Activated CD4-positive, alpha-beta T cell treated with anti-CD3 and anti-CD28 coated beads, Interleukin-2, amount 50 U/mL, for 24 hours (primary cell): ENCODE data around the gene SLFN13.
"Not testable (repeated sequence)": the region's sequence is repeated elsewhere in the genome, so short reads cannot be mapped to it uniquely, and the experiment has no call there.

Experiments
- DNase-seq, 2 donors: peaks; one replicate each; pipeline ENCODE4 v3.0.0-alpha.2; 2020; ENCODE audit warnings: low read depth in 1 of 2, low spot score in 1 of 2

Gene SLFN13

GRCh38 chr17:35433075-35433894 is 15.3 kb downstream of the SLFN13 start:
- peak in 1 of 2 donors; percentile 74 for DNase-seq

- peak; percentile 8 to 35 for DNase-seq
These were observed 16.1 kb downstream of the SLFN13 start, which contains the start of gene SLFN12 for GRCh38 chr17:35432176-35433074. SLFN12 (minus strand) TSS chr17:35432500; CDS start chr17:35423028, 9,472 bp downstream.

GRCh38 chr17:35429702-35430101 is 18.9 kb downstream of the SLFN13 start:
- DNase-seq = no peak

- DNase-seq = no peak
These were observed 20.3 kb downstream of the SLFN13 start for GRCh38 chr17:35428229-35428628.

- DNase-seq = no peak
These were observed 24.8 kb downstream of the SLFN13 start for GRCh38 chr17:35423761-35424160.

GRCh38 chr17:35421069-35421468 is 27.5 kb downstream of the SLFN13 start:
- not testable (repeated sequence) for DNase-seq

GRCh38 chr17:35416659-35417058 is 31.9 kb downstream of the SLFN13 start:
- DNase-seq = no peak

- not testable (repeated sequence) for DNase-seq
These were observed 33.9 kb downstream of the SLFN13 start for GRCh38 chr17:35414707-35415106.

GRCh38 chr17:35414247-35414646 is 34.3 kb downstream of the SLFN13 start:
- no peak for DNase-seq

- DNase-seq = no peak
These were observed 41.0 kb downstream of the SLFN13 start for GRCh38 chr17:35407531-35407930.

GRCh38 chr17:35406568-35406967 is 42.0 kb downstream of the SLFN13 start:
- DNase-seq = no peak

GRCh38 chr17:35404360-35404759 is 44.2 kb downstream of the SLFN13 start:
- no peak for DNase-seq

- DNase-seq = not testable (repeated sequence)
These were observed 54.8 kb downstream of the SLFN13 start for GRCh38 chr17:35393783-35394182.

- DNase-seq = no peak
These were observed 57.9 kb downstream of the SLFN13 start for GRCh38 chr17:35390663-35391062.

- no peak for DNase-seq
These were observed 58.4 kb downstream of the SLFN13 start for GRCh38 chr17:35390156-35390555.

- no peak for DNase-seq
These were observed 61.1 kb downstream of the SLFN13 start for GRCh38 chr17:35387496-35387895.
